Right lobe of liver (tissue), 4 donors: ENCODE measurements around the gene TIAM2.

Source experiments
- POLR2A ChIP-seq: fragments of 450-650 bp; IDR thresholded peaks from one replicate; pipeline ENCODE4 v1.6.1; 2017; ENCODE audit warnings: antibody characterized with exemption, mild to moderate bottlenecking
- TF ChIP-seq, protein P1 (sequence below), 4 donors: fragments of 200-600 bp in 3 of 4; fragments of 450-650 bp in 1 of 4; IDR thresholded peaks; one replicate each; pipeline versions ENCODE4 v1.5.1 to v1.8.0; 2016 to 2022; ENCODE audit warnings: antibody characterized with exemption in 4 of 4, mild to moderate bottlenecking in 2 of 4
- donor health status: DM: no; HTN: no; CAD: no.
- donor health status: DM: no; HTN: no; CAD: no.
- donor health status: DM: no; HTN: yes; CAD: no.

GRCh38 chr6:154991207-154991606, 3.9 kb upstream of the TIAM2 start:
- TF ChIP-seq, protein P1, sequence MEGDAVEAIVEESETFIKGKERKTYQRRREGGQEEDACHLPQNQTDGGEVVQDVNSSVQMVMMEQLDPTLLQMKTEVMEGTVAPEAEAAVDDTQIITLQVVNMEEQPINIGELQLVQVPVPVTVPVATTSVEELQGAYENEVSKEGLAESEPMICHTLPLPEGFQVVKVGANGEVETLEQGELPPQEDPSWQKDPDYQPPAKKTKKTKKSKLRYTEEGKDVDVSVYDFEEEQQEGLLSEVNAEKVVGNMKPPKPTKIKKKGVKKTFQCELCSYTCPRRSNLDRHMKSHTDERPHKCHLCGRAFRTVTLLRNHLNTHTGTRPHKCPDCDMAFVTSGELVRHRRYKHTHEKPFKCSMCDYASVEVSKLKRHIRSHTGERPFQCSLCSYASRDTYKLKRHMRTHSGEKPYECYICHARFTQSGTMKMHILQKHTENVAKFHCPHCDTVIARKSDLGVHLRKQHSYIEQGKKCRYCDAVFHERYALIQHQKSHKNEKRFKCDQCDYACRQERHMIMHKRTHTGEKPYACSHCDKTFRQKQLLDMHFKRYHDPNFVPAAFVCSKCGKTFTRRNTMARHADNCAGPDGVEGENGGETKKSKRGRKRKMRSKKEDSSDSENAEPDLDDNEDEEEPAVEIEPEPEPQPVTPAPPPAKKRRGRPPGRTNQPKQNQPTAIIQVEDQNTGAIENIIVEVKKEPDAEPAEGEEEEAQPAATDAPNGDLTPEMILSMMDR (IDR thresholded peaks at IDR 0.05), result no peak
- no peak for TF ChIP-seq POLR2A
